HG03064 (cell line): ENCODE measurements around the gene MRI1.

ENCODE experiments used
- ATAC-seq: cut with Tn5 transposase; IDR thresholded peaks from one replicate; pipeline ENCODE4 v1.9.1; 2021; ENCODE audit warnings: low read depth; ENCODE audit not compliant: unreplicated experiment

Gene MRI1

DNA sequence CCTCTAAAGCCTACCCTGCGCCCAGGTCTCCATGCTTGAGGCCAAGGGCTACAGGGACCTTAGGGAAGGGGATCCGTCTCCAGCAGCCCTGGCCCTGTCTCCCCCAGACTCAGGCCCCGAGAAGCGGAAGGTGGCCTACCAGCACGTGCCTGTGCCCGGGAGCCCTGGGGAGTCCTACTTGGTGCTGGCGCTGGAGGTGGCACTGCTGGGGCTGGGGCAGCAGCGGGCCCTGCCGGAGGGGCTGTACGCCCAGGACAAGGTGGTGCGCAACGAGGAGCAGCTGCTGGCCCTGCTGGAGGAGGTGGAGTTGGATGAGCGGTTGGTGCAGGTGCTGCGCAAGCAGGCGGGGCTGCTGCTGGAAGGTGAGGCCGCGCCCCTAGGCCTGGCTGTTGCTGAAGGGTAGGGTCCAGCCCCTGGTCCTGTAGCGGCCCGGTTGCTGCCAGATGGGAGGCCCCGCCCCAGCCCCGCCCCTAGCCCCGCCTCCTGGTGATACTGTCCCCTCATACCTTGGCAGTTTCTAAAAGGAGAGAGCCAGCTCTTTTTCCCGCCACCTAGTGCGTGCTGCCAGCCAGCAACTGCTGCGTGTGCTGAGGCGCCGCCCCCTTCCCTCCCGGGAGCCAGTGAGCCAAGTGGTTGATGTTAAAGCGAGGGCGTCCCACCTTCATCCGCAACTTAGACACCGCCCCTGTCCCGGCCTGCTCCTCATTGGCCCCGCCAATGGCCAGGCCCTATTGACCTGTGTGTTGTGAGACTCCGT, 53.5 kb downstream of the MRI1 start:
- ATAC-seq = no peak

DNA sequence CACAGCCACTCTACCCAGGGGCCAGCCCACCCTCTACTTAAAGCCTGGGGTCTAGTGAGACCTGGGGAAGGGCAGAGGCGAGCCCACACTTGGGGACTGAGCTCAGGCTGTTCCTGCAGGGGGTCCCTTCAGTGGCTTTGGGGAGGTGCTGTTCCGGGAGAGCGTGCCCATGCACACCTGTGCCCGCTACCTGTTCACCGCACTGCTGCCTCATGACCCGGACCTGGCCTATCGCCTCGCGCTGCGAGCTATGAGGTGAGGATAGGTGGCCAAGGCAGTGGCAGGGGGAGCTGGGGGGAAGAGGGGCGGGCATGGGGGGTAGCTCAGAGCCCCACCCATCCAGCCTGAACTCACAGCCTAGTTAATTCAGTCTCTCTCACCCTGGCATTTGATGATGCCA, 54.9 kb downstream of the MRI1 start:
- no peak for ATAC-seq

DNA sequence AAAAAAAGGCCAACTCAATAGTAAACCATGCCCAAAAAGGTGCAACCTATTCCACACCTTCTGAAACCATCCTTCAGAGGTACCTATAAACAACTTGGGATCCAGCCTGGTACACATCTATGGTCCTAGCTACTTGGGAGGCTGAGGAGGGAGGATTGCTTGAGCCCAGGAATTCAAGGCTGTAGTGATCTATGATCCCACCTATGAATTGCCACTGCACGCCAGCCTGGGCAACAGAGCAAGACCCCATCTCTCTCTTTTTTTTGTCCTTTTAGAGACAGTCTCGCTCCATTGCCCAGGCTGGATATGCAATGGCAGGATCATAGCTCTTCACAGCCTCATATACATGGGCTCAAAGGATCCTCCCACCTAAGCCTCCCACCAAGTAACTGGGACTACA, 57.0 kb downstream of the MRI1 start:
- no peak for ATAC-seq

DNA sequence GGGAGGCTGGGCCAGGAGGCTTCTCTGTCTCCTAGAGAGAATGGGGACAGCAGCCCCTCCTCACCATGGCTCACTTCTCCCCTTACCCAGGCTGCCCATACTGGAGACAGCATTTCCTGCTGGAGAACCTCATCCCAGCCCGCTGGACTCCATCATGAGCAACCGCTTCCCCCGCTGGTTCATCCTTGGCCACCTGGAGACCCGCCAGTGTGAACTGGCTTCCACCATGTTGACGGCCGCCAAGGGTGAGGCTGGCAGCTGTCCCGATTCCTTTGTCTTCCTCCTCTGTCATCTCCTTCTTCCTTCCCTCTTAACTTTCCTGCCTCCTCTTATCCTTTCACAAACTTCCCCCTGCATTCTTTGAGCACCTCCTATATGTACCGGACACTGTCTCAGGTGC, 58.9 kb downstream of the MRI1 start:
- no peak for ATAC-seq
